ENCODE results near the gene ARHGAP24. TPM values are rescaled to one million over a fixed set of nuclear protein-coding genes. Genes with fewer than 3 reads are reported as not detected.
A peak's percentile ranks its signal among the peaks of the same experiment; 100 is the strongest.

The ARHGAP24 gene
- total RNA-seq, 1 donor from 2014 or later: 61.1 TPM

DNA sequence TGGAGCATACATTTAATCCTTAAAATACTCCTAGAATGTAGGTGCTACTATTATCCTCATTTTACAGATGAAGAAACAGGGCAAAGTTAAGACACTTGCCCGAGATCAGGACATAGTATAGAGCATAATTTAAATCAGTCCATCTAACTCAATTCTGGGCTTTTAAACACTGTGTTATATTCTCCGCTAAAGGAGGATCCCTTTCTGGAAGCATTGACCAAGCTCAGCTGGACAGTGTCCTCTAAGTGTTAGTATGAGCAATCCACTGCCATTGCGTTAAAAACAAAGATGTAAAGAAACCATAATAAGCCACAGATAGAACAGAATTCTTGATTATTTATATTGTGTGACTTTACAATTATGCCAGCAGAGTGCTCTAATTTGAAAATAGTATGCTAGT is 207.0 kb downstream of the ARHGAP24 start:
- no peaks in the 10 kb centered on the region for H3K4me1 ChIP-seq (ENCODE audit: control insufficient read depth in 3 of 3, insufficient read depth in 3 of 3, low read length in 3 of 3)

DNA sequence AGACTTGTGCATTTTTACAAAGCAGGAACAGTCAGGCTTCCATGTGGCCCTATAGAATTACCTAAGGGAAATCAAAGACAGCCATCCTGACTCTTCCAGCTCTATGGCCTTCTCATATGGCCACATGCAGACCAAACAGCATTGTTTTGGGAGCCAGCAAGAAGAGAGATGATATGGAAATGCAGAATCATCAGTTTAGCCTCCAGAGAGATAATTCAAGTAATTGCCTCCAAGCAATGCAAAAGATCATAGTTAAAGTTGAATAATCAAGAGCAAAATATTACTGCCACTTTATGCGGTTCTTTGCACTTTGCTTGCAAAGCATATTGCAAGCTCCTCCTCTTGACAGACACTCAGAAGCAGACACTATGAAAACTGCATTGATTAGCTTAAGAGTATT is 207.4 kb downstream of the ARHGAP24 start:
- no peaks in the 10 kb centered on the region for H3K27me3 ChIP-seq (ENCODE audit: control insufficient read depth in 3 of 3, insufficient read depth in 3 of 3, low read length in 3 of 3)
- no peak overlapping the region for H3K9ac ChIP-seq (ENCODE audit: low read depth in 1 of 3, low read length in 3 of 3)
- no peaks in the 10 kb centered on the region for H3K9me3 ChIP-seq (ENCODE audit: control insufficient read depth in 3 of 3, low read length in 3 of 3)
- H3K36me3 ChIP-seq (ENCODE audit: control insufficient read depth in 3 of 3, insufficient read depth in 3 of 3, low read length in 3 of 3): no peaks in the 10 kb centered on the region
- no peaks in the 10 kb centered on the region for H3K4me1 ChIP-seq (ENCODE audit: control insufficient read depth in 3 of 3, insufficient read depth in 3 of 3, low read length in 3 of 3)
- no peak overlapping the region for H3K4me3 ChIP-seq (ENCODE audit: low read length in 3 of 3)
- H3K27ac ChIP-seq (ENCODE audit: low read depth, low read length): peak overlapping the region; percentile 52

More for the DNA sequence above, 207.0 kb downstream of the ARHGAP24 start:
- H3K27ac ChIP-seq (ENCODE audit: low read depth, low read length): peak overlapping the region; percentile 52
- H3K36me3 ChIP-seq (ENCODE audit: control insufficient read depth in 3 of 3, insufficient read depth in 3 of 3, low read length in 3 of 3): no peaks in the 10 kb centered on the region
- no peaks in the 10 kb centered on the region for H3K27me3 ChIP-seq (ENCODE audit: control insufficient read depth in 3 of 3, insufficient read depth in 3 of 3, low read length in 3 of 3)
- no peak overlapping the region for H3K4me3 ChIP-seq (ENCODE audit: low read length in 3 of 3)
- H3K9ac ChIP-seq (ENCODE audit: low read depth in 1 of 3, low read length in 3 of 3): no peak overlapping the region
- no peaks in the 10 kb centered on the region for H3K9me3 ChIP-seq (ENCODE audit: control insufficient read depth in 3 of 3, low read length in 3 of 3)

DNA sequence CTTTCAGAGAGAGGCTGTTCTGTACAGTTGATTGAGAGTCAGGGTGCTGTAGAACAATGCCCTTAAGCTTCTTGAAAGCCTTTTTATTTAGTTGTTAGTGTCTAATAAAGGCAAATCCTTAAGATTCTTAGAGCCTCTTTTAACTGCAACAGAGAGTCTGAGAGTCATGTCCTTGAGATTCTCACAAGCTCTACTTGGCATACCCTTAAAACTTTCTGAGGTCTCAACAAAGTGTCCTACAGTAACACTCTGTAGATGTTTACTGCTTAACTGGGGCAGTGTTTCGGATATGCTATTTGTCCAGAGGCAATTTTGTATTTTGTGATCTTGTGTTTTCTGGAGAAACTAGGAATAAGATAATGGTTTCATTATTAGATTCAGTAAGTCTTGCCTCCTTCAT is 209.7 kb downstream of the ARHGAP24 start:
- H3K27me3 ChIP-seq (ENCODE audit: control insufficient read depth in 3 of 3, insufficient read depth in 3 of 3, low read length in 3 of 3): no peaks in the 10 kb centered on the region
- H3K9ac ChIP-seq (ENCODE audit: low read depth in 1 of 3, low read length in 3 of 3): no peak overlapping the region
- H3K36me3 ChIP-seq (ENCODE audit: control insufficient read depth in 3 of 3, insufficient read depth in 3 of 3, low read length in 3 of 3): no peaks in the 10 kb centered on the region
- no peaks in the 10 kb centered on the region for H3K9me3 ChIP-seq (ENCODE audit: control insufficient read depth in 3 of 3, low read length in 3 of 3)
- H3K27ac ChIP-seq (ENCODE audit: low read depth, low read length): no peak overlapping the region
- no peak overlapping the region for H3K4me3 ChIP-seq (ENCODE audit: low read length in 3 of 3)
- H3K4me1 ChIP-seq (ENCODE audit: control insufficient read depth in 3 of 3, insufficient read depth in 3 of 3, low read length in 3 of 3): no peaks in the 10 kb centered on the region

DNA sequence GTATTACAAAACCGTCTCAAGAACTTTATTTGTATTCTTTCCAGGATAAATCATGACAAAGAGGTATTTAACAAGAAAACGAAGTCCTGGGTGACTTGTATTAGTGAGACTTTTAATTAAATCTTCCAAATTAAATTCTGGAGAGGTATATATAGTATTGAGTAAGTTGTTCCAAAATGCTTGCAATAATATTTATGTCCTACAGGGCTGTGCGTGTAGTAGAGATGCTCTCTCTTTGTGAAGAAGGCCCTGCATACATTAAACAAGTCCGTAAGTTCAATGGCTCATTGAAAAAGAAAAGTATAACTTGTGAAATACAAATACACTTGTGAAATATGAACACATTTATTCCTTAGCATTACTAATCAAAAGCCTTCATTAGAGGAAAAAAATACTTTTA is 211.4 kb downstream of the ARHGAP24 start:
- H3K36me3 ChIP-seq (ENCODE audit: control insufficient read depth in 3 of 3, insufficient read depth in 3 of 3, low read length in 3 of 3): no peaks in the 10 kb centered on the region
- H3K27ac ChIP-seq (ENCODE audit: low read depth, low read length): no peak overlapping the region
- H3K4me1 ChIP-seq (ENCODE audit: control insufficient read depth in 3 of 3, insufficient read depth in 3 of 3, low read length in 3 of 3): no peaks in the 10 kb centered on the region
- no peak overlapping the region for H3K4me3 ChIP-seq (ENCODE audit: low read length in 3 of 3)
- H3K9ac ChIP-seq (ENCODE audit: low read depth in 1 of 3, low read length in 3 of 3): no peak overlapping the region
- no peaks in the 10 kb centered on the region for H3K9me3 ChIP-seq (ENCODE audit: control insufficient read depth in 3 of 3, low read length in 3 of 3)
- H3K27me3 ChIP-seq (ENCODE audit: control insufficient read depth in 3 of 3, insufficient read depth in 3 of 3, low read length in 3 of 3): no peaks in the 10 kb centered on the region

DNA sequence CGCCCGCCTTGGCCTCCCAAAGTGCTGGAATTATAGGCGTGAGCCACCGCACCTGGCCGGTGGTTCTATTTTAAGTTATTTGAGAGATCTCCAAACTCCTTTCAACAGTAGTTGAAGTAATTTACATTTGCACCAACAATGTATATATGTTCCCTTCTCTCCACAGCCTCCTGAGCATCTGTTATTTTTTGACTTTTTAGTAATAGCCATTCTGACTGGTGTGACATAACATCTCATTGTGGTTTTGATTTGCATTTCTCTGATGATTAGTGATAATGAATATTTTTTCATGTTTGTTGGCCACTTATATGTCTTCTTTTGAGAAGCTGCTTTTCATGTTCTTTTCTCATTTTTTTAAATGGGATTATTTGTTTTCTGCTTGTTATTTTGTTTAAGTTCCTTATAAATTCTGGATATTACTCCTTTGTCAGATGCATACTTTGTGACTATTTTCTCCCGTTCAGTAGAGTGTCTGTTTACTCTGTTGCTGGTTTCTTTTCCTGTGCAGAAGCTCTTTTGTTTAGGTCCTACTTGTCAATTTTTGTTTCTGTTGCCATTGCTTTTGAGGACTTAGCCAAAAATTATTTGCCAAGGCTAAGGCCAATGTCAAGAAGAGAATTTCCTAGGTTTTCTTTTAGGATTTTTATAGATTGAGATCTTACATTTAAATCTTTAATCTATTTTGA is 213.2 kb downstream of the ARHGAP24 start:
- H3K4me1 ChIP-seq (ENCODE audit: control insufficient read depth in 3 of 3, insufficient read depth in 3 of 3, low read length in 3 of 3): no peaks in the 10 kb centered on the region
- no peak overlapping the region for H3K27ac ChIP-seq (ENCODE audit: low read depth, low read length)
- no peaks in the 10 kb centered on the region for H3K27me3 ChIP-seq (ENCODE audit: control insufficient read depth in 3 of 3, insufficient read depth in 3 of 3, low read length in 3 of 3)
- H3K9me3 ChIP-seq (ENCODE audit: control insufficient read depth in 3 of 3, low read length in 3 of 3): no peaks in the 10 kb centered on the region
- H3K9ac ChIP-seq (ENCODE audit: low read depth in 1 of 3, low read length in 3 of 3): no peak overlapping the region
- H3K36me3 ChIP-seq (ENCODE audit: control insufficient read depth in 3 of 3, insufficient read depth in 3 of 3, low read length in 3 of 3): no peaks in the 10 kb centered on the region
- H3K4me3 ChIP-seq (ENCODE audit: low read length in 3 of 3): no peak overlapping the region

DNA sequence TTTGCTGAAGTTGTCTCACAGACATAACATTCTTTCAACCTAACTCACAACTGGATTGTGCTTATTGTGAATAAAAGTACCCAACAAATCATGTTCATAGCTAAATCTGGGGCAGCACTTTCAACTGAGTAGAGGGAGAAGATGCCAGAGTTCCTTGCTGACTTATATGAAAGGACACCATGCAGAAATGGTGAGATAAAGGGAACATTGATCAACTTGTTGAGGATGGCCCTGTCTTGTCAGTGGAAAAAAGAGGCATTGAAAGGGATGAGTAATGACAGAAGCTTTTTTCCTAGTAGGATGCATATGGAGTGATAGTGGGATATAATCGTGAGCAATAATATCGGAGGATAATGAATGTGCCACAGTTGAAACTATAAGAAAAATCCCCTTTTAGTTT is 221.7 kb downstream of the ARHGAP24 start:
- Histone ChIP-seq H3K27me3 (ENCODE audit: control insufficient read depth in 3 of 3, insufficient read depth in 3 of 3, low read length in 3 of 3) (no peaks in the 10 kb centered on the region), H3K9ac (ENCODE audit: low read depth in 1 of 3, low read length in 3 of 3) (no peak overlapping the region), H3K36me3 (ENCODE audit: control insufficient read depth in 3 of 3, insufficient read depth in 3 of 3, low read length in 3 of 3) (no peaks in the 10 kb centered on the region), H3K9me3 (ENCODE audit: control insufficient read depth in 3 of 3, low read length in 3 of 3) (no peaks in the 10 kb centered on the region), H3K27ac (ENCODE audit: low read depth, low read length) (no peak overlapping the region), H3K4me1 (ENCODE audit: control insufficient read depth in 3 of 3, insufficient read depth in 3 of 3, low read length in 3 of 3) (no peaks in the 10 kb centered on the region), H3K4me3 (ENCODE audit: low read length in 3 of 3) (no peak overlapping the region)

DNA sequence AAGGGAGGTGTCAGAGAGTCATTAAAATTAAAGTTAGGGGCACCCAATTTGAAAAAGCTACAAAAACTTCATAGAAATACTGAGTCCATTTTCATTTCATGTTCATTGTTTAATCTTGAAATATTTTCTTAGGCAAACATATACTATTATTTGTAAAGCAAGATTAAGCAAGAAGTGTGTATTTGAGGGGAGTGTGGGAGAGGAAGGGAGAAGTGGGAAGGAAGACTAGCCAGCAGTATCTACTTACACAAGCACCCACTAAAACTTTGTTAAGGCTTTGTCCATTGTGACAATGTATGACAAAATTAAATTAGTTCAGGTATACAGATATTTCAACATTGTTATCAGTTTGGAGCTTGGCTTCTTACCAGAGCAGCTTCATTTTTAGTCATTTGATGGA is 222.9 kb downstream of the ARHGAP24 start:
- Histone ChIP-seq H3K4me3 (ENCODE audit: low read length in 3 of 3) (no peak overlapping the region), H3K27me3 (ENCODE audit: control insufficient read depth in 3 of 3, insufficient read depth in 3 of 3, low read length in 3 of 3) (no peaks in the 10 kb centered on the region), H3K9ac (ENCODE audit: low read depth in 1 of 3, low read length in 3 of 3) (no peak overlapping the region), H3K27ac (ENCODE audit: low read depth, low read length) (no peak overlapping the region), H3K36me3 (ENCODE audit: control insufficient read depth in 3 of 3, insufficient read depth in 3 of 3, low read length in 3 of 3) (no peaks in the 10 kb centered on the region), H3K9me3 (ENCODE audit: control insufficient read depth in 3 of 3, low read length in 3 of 3) (no peaks in the 10 kb centered on the region), H3K4me1 (ENCODE audit: control insufficient read depth in 3 of 3, insufficient read depth in 3 of 3, low read length in 3 of 3) (no peaks in the 10 kb centered on the region)

DNA sequence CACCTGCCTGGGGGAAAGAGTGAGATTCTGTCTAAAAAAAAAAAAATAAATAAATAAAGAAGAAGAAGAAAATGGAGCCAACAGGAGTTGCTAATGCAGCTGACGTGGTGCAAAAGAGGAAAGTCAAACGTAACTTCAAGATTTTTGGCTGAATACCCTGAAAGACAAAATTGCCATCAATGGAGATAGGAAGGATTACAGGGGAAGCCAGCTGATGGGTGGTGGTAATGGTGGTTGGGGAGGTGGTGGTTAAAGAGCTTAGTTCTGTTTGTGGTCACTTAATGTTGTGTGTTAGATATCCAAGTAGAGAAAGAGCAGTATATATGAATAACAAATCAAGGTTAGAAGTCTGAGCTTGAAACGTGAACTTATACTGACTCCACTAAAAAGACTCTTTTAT is 225.4 kb downstream of the ARHGAP24 start:
- Histone ChIP-seq H3K27ac (ENCODE audit: low read depth, low read length) (no peak overlapping the region), H3K36me3 (ENCODE audit: control insufficient read depth in 3 of 3, insufficient read depth in 3 of 3, low read length in 3 of 3) (no peaks in the 10 kb centered on the region), H3K9ac (ENCODE audit: low read depth in 1 of 3, low read length in 3 of 3) (no peak overlapping the region), H3K27me3 (ENCODE audit: control insufficient read depth in 3 of 3, insufficient read depth in 3 of 3, low read length in 3 of 3) (no peaks in the 10 kb centered on the region), H3K4me1 (ENCODE audit: control insufficient read depth in 3 of 3, insufficient read depth in 3 of 3, low read length in 3 of 3) (no peaks in the 10 kb centered on the region), H3K4me3 (ENCODE audit: low read length in 3 of 3) (no peak overlapping the region), H3K9me3 (ENCODE audit: control insufficient read depth in 3 of 3, low read length in 3 of 3) (no peaks in the 10 kb centered on the region)

DNA sequence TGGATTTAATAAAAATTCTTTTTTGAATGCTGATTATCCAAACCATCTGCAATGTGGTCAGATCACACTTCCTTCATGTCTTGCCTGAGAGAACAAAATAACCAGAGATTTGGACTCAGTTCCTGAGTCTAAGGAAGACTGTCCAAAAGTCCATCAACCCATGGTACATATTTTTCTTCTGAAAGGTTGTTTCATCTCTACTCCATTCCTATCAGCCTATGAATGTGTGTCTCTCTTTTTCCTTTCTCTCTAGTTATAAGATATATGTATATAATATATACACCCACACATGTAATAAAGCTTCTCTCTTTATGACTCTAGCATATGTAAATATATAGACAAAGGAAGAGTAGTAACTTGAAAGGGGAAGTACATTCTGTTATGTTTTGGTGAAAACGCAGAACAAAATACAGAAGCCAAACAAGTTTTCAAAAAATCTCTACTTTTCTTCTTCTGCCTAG is 226.9 kb downstream of the ARHGAP24 start:
- no peak overlapping the region for H3K9ac ChIP-seq (ENCODE audit: low read depth in 1 of 3, low read length in 3 of 3)
- H3K27ac ChIP-seq (ENCODE audit: low read depth, low read length): peak overlapping the region; percentile 20
- no peaks in the 10 kb centered on the region for H3K4me1 ChIP-seq (ENCODE audit: control insufficient read depth in 3 of 3, insufficient read depth in 3 of 3, low read length in 3 of 3)
- H3K36me3 ChIP-seq (ENCODE audit: control insufficient read depth in 3 of 3, insufficient read depth in 3 of 3, low read length in 3 of 3): no peaks in the 10 kb centered on the region
- no peaks in the 10 kb centered on the region for H3K27me3 ChIP-seq (ENCODE audit: control insufficient read depth in 3 of 3, insufficient read depth in 3 of 3, low read length in 3 of 3)
- no peak overlapping the region for H3K4me3 ChIP-seq (ENCODE audit: low read length in 3 of 3)
- no peaks in the 10 kb centered on the region for H3K9me3 ChIP-seq (ENCODE audit: control insufficient read depth in 3 of 3, low read length in 3 of 3)

DNA sequence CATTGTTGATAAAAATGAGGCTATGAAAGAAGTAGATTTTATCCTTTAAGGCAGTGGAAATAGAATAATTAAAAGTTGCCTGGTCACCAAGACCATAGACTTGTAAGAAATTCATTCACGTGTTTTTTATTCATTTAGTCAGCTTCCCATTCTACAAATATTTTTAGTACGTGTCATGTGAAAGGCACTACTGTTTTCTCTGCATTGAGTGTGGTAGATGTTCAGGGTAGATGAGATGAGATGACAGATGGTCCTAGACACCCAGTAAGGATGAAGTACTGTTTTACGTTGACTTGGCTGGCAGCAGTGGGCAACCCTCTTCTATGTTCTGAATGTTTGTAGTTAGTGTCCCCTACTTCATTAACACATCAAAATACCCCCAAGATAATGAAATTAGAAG is 228.1 kb downstream of the ARHGAP24 start:
- H3K27ac ChIP-seq (ENCODE audit: low read depth, low read length): peak overlapping the region; percentile 39
- no peak overlapping the region for H3K4me3 ChIP-seq (ENCODE audit: low read length in 3 of 3)
- H3K36me3 ChIP-seq (ENCODE audit: control insufficient read depth in 3 of 3, insufficient read depth in 3 of 3, low read length in 3 of 3): no peaks in the 10 kb centered on the region
- H3K27me3 ChIP-seq (ENCODE audit: control insufficient read depth in 3 of 3, insufficient read depth in 3 of 3, low read length in 3 of 3): no peaks in the 10 kb centered on the region
- no peaks in the 10 kb centered on the region for H3K4me1 ChIP-seq (ENCODE audit: control insufficient read depth in 3 of 3, insufficient read depth in 3 of 3, low read length in 3 of 3)
- H3K9me3 ChIP-seq (ENCODE audit: control insufficient read depth in 3 of 3, low read length in 3 of 3): no peaks in the 10 kb centered on the region
- H3K9ac ChIP-seq (ENCODE audit: low read depth in 1 of 3, low read length in 3 of 3): no peak overlapping the region
